Endothelial cell (in vitro differentiated cells): Measurements from ENCODE around the gene ARHGEF17. TPM values are rescaled to one million over a fixed set of nuclear protein-coding genes. Genes with fewer than 3 reads are reported as not detected.

Experiments
- DNase-seq: peaks from one replicate; pipeline ENCODE4 v3.0.0; 2021; ENCODE audit warnings: low spot score
- H3K27ac Mint-ChIP-seq: one replicate; pipeline ENCODE4 v1.8.0; 2021; ENCODE audit warnings: mixed read lengths, inconsistent platforms; ENCODE audit not compliant: unreplicated experiment
- H3K27me3 Mint-ChIP-seq: one replicate; pipeline ENCODE4 v1.8.0; 2021; ENCODE audit warnings: mild to moderate bottlenecking, moderate library complexity, mixed read lengths, inconsistent platforms; ENCODE audit not compliant: unreplicated experiment
- H3K36me3 Mint-ChIP-seq: one replicate; pipeline ENCODE4 v1.8.0; 2021; ENCODE audit warnings: mild to moderate bottlenecking, low read depth, mixed read lengths, inconsistent platforms; ENCODE audit not compliant: unreplicated experiment
- H3K4me1 Mint-ChIP-seq: one replicate; pipeline ENCODE4 v1.8.0; 2021; ENCODE audit warnings: mild to moderate bottlenecking, mixed read lengths, inconsistent platforms; ENCODE audit not compliant: unreplicated experiment
- H3K4me3 Mint-ChIP-seq: one replicate; pipeline ENCODE4 v1.8.0; 2021; ENCODE audit warnings: mild to moderate bottlenecking, mixed read lengths, inconsistent platforms; ENCODE audit not compliant: unreplicated experiment
- H3K9me3 Mint-ChIP-seq: one replicate; pipeline ENCODE4 v1.8.0; 2021; ENCODE audit warnings: mixed read lengths, inconsistent platforms; ENCODE audit not compliant: unreplicated experiment
- total RNA-seq: library from RNA; stranded (reverse); fragmentation: NEBNext Ultra II Directional; extraction: Animal tissue kit (Norgen Biotek cat#: 25700); gene quantifications from one replicate; pipeline ENCODE4 v1.2.1, GENCODE V29; 2021; ENCODE audit not compliant: unreplicated experiment
- TF ChIP-seq, protein P1 (sequence below): fragments of 200-600 bp; sonication (generic); IDR thresholded peaks from one replicate; pipeline ENCODE4 v1.5.0; 2021; ENCODE audit warnings: antibody characterized with exemption; ENCODE audit not compliant: unreplicated experiment

The ARHGEF17 gene
- total RNA-seq, 1 donor from 2014 or later: 93.3 TPM

DNA sequence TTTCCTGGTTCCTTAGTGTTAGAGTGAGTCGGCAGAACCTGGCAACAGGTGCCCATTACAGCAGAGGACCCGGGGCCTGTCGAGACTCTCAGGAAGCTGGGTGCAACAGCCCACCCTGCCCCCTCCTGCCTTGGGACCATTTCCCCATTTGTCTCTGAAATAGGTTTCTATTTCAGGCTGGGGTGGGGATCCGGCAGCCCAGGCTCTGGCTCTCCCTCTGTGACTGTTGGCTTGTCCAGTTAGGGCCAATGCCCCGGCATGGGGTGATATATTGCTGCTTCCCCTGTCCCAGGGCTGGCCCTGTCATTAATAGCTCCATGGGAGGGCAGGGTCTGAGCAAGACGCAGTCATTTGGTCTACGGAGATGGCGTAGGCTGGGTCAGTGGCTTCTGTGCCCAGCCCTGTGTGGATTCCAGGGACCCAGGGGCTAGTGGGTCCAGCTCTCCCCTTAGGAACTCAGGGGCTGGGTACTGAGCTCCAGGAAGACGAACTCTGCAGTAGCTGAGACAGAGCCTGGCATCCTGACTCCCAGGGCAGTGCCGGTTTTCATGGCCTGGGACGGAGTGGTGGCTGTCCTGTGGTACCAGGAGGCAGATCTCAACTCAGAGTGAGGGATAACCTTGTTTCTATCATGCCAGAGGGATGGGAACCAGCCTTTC is 33.2 kb upstream of the ARHGEF17 start:
- H3K27me3 Mint-ChIP-seq: peaks cover 9% of the 10 kb centered on the region
- TF ChIP-seq, protein P1, sequence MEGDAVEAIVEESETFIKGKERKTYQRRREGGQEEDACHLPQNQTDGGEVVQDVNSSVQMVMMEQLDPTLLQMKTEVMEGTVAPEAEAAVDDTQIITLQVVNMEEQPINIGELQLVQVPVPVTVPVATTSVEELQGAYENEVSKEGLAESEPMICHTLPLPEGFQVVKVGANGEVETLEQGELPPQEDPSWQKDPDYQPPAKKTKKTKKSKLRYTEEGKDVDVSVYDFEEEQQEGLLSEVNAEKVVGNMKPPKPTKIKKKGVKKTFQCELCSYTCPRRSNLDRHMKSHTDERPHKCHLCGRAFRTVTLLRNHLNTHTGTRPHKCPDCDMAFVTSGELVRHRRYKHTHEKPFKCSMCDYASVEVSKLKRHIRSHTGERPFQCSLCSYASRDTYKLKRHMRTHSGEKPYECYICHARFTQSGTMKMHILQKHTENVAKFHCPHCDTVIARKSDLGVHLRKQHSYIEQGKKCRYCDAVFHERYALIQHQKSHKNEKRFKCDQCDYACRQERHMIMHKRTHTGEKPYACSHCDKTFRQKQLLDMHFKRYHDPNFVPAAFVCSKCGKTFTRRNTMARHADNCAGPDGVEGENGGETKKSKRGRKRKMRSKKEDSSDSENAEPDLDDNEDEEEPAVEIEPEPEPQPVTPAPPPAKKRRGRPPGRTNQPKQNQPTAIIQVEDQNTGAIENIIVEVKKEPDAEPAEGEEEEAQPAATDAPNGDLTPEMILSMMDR: no peak
- no peaks in the 10 kb centered on the region for H3K9me3 Mint-ChIP-seq
- H3K4me3 Mint-ChIP-seq: no peak overlapping the region
- no peak for DNase-seq
- peaks cover 12% of the 10 kb centered on the region for H3K4me1 Mint-ChIP-seq
- H3K36me3 Mint-ChIP-seq: no peaks in the 10 kb centered on the region
- no peak overlapping the region for H3K27ac Mint-ChIP-seq

DNA sequence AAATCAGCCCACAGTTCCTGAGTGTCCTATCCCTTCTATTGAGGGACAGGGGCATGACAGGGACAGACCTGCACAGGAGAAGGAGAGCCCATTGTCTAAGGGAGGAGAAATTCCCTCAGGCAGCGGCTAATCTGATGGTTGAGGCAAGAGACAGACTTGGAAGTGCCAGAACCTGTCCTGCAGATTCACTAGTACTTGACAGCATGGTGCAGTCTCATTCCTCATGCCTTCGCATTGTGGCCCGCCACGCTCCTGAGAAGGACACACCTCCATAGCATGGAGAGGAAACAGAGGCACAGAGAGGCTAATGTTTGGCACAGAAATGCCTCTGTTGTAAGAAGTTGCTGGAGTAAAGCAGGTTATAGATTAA is 32.7 kb upstream of the ARHGEF17 start:
- H3K27me3 Mint-ChIP-seq: peaks cover 7% of the 10 kb centered on the region
- H3K36me3 Mint-ChIP-seq: no peaks in the 10 kb centered on the region
- H3K27ac Mint-ChIP-seq: no peak overlapping the region

DNA sequence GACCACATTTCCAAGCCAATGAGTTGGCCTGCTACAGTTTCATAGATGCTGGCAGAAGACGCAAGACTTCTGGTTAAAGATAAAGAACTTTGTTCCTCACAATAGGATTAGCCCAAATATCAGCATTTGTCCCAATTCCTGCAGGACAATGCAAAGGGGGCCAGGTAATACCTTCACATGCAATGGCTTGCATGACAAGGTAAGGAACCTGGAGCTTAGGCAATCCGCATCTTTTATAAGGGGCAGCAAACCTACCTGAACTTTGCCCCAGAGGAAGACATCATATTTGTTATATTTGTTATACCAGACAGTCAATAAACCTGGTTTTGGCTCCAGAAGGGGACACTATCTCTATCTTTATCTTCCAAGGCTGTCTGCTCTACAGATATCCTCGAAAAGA is 30.6 kb upstream of the ARHGEF17 start:
- no peaks in the 10 kb centered on the region for H3K9me3 Mint-ChIP-seq
- TF ChIP-seq, protein P1: no peak
- H3K27ac Mint-ChIP-seq: no peak overlapping the region
- no peak for DNase-seq
- no peaks in the 10 kb centered on the region for H3K36me3 Mint-ChIP-seq
- H3K4me3 Mint-ChIP-seq: no peak overlapping the region
- H3K27me3 Mint-ChIP-seq: peaks cover 16% of the 10 kb centered on the region
- H3K4me1 Mint-ChIP-seq: no peaks in the 10 kb centered on the region

More for the DNA sequence above, 32.7 kb upstream of the ARHGEF17 start:
- DNase-seq: no peak
- Mint-ChIP-seq H3K4me1 (peaks cover 8% of the 10 kb centered on the region), H3K9me3 (no peaks in the 10 kb centered on the region), H3K4me3 (no peak overlapping the region)
- TF ChIP-seq, protein P1: no peak

DNA sequence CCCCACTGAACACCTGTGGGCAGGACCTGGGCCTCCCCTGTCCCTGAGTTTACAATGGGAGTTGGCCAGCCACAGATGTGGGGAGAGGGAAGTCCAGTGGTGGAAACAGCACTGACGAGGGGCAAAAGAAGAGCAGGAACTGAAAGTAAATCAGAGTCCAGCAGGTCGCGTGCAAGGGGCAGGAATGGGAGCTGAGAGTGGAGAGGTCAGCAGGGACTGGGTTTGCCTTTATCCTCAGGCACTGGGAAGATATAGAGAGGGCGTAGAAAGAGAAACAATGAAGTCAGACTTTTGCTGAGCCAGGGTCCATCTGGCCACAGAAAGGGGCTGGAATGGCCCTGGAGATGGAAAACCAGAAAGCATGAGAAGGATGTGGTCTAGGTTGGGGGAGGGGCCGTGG is 27.4 kb upstream of the ARHGEF17 start:
- Mint-ChIP-seq H3K27ac (no peak overlapping the region), H3K4me1 (no peaks in the 10 kb centered on the region), H3K9me3 (no peaks in the 10 kb centered on the region), H3K4me3 (no peak overlapping the region), H3K27me3 (peaks cover 18% of the 10 kb centered on the region), H3K36me3 (no peaks in the 10 kb centered on the region)
- TF ChIP-seq, protein P1: no peak
- DNase-seq: no peak

DNA sequence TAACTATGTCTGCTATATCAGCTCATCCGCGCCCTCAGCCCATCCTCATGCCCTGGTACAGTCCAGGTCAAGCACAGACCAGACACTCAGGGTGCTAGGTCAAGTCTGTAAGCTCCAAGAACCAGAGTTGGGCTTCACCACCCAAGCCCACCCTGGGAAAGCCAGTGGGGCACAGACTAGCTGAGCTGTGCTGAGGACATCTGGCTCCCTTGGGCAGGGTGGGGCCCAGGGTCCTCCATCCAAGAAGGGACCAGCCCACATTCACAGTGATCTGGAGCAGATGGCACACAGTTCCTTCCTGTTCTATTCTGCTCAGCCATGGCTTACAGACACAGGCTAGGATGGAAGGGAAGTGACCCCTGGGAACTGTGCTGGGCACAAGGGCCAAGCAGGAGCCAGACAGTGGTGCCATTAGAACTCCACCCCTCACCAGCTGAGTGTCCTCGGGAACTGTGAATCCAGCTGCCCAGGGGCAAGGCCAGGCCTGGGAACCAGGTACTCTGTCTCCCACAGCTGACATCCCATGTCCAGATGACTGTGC is 26.8 kb upstream of the ARHGEF17 start:
- Mint-ChIP-seq H3K4me3 (no peak overlapping the region), H3K27me3 (peaks cover 20% of the 10 kb centered on the region), H3K9me3 (no peaks in the 10 kb centered on the region), H3K36me3 (no peaks in the 10 kb centered on the region), H3K27ac (no peak overlapping the region), H3K4me1 (no peaks in the 10 kb centered on the region)
- TF ChIP-seq, protein P1: no peak
- no peak for DNase-seq
